Measurements from ENCODE around the gene HSPB1.
"Not testable (repeated sequence)": the region's sequence is repeated elsewhere in the genome, so short reads cannot be mapped to it uniquely, and the experiment has no call there.

Gene HSPB1

DNA sequence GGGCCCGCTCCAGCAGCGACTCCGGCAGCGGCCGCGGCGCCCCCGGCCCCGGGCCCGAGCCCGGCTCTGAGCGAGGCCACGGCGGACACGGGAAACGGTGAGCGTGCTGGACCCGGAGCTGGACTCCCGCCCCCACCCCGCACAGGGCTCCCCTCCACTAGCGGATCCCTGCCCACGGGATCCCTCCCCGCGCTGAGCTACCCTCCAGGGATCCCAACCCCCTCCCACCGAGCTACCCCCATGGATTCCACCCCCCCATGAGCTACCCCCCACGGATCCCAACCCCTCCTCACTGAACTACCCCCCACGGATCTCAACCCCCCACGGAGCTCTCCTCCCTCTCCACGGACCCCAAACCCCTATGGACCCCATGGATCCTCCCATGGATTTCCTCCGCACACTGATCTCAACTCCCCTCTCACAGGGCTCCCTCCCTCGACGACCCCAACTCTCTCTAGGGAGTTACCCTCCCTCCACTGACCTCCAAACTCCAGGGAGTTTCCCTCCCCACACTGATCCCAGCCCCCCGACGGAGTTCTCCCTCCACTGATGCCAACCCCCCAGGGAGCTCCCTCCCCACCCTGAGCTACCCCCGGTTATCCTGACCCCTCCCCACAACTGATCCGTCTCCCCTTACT, 20.6 kb upstream of the HSPB1 start:
- DNase-seq (ENCODE audit: low read depth in 2 of 2), result no peak

DNA sequence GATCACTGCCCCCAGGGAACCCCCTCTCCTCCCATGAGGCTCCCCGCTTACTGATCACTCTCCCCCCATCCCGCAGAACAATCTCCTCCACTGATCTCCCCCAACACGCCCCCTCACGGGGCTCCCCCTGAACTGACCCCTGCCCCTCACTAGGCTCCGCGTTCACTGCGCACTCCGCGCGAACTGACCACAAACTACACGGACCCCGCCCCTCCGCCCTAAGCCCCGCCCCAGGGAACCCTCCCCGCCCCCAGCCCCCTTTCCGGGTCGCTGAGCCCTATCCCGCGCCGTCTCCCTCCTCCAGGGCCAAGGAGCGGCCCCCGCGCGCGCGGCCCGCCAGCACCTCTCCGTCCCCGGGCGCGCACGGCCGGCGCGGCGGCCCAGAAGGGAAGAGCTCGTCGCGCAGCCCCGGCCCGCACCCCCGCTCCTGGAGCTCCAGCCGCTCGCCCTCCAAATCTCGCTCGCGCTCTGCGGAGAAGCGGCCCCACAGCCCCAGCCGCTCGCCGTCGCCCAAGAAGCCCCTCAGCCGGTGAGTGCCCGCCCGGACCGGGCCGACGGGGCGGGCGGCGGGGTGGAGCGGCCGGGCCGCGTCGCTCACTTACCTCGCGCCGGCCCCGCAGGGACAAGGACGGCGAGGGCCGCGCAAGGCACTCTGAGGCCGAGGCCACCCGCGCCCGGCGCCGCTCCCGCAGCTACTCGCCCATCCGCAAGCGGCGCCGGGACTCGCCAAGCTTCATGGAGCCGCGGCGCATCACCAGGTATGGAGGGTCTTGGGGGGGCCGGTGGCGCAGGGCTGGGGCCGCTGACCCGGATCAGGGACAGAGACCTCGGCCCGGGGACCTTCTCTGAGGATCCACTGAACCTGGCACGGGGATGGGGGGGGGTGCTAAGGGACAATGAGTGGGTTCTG, 19.9 kb upstream of the HSPB1 start:
- DNase-seq (ENCODE audit: low read depth in 2 of 2), result no peak

- no peak for DNase-seq (ENCODE audit: low read depth in 2 of 2)
Measured at GRCh38 chr7:76283254-76284159, 19.0 kb upstream of the HSPB1 start.

DNA sequence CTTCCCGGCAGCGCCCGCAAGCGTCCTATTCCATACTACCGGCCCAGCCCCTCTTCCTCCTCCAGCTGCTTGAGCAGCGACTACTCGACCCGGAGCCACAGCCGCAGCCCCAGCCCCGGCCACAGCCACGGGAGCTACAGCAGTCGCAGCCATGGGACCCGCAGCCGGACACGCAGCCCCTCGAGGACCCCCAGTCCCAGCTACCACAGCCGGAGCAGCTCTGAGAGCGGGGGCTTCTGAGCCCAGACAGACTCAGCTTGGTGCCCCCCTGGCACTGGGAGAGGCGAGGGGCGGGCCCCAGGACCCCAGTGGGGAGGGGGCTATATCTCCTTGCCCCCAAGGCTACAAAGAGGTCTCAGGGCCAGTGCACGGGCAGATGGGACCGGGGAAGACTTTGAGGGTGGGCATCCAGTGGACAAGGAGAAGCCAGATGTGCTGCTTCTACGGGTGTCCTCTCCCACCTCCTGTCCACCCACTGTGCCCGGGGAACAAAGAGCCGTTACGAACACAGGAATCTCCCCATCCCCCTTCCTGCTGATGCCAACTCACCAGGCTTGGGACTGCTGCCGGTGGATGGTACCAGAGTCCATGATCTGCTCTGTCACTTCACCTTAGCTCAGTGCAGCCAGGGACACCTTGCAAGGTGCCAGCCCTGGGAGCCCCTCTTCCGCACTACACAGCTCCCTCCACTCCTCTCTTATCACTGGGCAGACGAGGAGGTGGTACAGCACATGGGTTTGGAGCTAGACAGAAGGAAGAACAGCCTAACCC, 16.7 kb upstream of the HSPB1 start:
- DNase-seq (ENCODE audit: low read depth in 2 of 2), result no peak

DNA sequence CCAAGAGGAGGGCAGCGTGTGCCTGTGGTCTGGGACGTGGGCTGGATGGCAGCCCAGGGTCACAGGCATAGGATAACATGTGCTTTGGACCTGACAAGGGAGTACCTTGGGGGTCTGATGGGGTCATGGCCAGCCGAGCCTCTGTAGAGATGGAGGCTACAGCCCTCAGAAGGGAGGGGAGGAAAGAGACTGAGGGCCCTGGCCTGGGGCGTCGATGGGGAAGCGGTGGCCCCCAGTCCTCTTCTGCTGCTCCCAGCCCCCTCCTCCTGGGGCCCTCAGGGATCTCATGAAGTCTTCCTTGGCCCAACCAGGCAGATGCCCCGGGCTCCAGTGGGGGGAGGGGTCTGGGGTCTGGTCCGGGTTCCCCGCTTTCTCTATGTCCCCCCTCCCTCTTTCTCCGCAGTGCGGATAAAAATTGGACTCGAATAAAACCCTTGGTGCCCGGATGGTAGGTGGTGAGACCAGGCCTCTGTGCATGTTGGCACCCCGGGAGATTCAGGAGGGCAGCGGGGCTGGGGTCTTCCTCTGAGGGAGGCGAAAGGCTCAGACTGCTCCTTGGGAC, 15.6 kb upstream of the HSPB1 start:
- DNase-seq (ENCODE audit: low read depth in 2 of 2), result no peak

GRCh38 chr7:76290847-76291350, 11.6 kb upstream of the HSPB1 start:
- DNase-seq (ENCODE audit: low read depth in 2 of 2), result not testable (repeated sequence)

DNA sequence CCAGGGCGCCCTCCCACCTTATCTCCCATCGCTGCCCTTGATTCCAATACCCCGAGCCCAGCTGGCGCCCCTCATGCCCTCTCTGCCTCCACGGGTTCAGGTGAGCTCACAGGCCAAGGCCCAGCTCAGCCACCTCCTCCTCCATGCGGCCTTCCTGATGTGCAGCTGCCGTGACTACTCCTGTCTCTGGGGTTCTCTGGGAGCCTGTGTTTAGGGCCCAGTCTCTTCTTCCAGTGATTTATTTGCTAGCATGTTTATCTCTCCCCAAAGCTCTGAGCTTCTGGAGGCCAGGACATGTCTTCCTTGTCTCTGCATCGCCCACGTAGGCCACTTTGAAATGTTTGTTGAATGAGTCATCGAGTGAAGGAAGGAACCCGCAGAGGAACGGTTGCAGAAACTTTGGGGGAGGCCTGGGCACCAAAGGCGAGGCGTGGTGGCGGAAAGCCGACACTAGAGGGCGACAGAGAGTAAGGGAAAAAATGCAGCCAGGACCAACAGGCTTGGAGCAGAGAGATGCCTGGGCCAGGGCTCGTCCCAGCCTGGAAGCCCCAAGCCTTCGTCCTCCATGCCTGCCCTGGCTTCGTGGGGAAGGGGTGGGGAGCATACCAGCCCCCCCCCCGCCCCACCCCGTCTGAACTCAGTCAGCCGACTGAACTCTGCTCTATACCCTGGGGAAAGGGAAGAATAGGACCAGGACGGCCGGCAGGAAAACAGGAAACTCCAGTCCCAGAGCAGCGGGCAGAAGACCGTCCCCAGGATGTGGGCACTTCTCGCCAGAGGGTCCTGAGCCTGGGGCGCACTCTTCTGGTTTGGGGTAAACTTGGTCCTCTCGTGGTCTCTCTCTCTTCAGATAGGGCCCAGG, 10.9 kb upstream of the HSPB1 start:
- DNase-seq (ENCODE audit: low read depth in 2 of 2), result peak; percentile 67 to 88

DNA sequence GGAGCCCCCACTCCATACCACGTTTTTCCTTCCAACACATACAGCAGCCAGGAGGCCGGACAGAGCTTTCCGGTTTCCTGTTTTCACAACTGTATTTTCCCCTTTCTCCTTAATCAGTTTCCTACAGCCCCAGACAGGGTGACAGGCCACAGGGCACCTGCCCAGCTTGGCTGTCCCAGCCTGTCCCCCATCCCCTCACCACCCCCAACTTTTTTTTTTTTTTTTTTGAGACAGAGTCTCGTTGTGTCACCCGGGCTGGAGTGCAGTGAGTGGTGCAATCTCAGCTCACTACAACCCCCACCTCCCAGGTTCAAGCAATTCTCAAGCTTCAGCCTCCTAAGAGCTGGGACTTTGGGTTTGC, 10.3 kb upstream of the HSPB1 start:
- no peak for DNase-seq (ENCODE audit: low read depth in 2 of 2)

- DNase-seq (ENCODE audit: low read depth in 2 of 2), result not testable (repeated sequence)
Measured at GRCh38 chr7:76292911-76293310, 9.6 kb upstream of the HSPB1 start.

- no peak for DNase-seq (ENCODE audit: low read depth in 2 of 2)
Measured at GRCh38 chr7:76293407-76293901, 9.0 kb upstream of the HSPB1 start.

- no peak for DNase-seq (ENCODE audit: low read depth in 2 of 2)
Measured at GRCh38 chr7:76294344-76295024, 8.0 kb upstream of the HSPB1 start.

DNA sequence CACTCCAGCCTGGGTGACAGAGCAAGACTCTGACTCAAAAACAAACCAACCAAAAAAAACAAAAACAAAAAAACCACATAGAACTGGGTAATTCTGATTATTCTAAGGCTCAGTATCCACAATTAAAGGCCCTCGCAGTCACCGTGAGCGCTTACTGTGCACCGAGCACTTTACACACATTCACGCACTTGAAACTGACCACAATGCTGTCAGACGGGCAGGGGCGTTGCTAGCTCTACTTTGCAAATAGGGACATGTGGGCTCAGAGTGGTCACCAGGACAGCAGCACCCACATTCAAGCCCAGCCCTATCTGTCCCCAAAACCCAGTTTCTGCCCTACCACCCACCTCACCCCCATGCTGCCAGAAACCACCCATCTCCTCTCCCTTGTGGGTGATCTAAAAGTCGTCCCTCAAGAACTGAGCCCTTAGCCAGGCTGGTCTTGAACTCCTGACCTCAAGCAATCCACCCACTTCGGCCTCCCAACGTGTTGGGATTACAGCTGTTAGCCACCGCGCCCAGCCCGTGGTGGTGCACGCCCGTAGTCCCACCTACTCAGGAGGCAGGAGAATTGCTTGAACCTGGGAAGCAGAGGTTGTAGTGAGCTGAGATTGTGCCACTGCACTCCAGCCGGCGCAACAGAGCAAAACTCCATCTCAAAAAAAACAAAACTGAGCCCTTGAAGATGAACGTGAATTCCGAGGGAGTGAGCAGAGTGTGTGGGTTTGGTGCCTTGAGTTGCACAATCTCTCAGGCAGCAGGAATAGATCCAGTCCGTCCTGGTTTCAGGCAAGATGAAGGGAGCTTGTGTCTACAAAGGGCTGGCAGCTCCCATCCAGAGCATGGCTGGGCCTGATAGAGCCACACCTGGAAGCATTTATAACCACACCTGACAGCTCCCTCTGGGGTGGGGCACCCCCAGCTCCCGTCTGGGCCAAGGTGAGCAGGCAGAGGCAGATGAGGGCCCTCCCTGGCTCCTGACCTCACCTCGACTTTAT, 5.4 kb upstream of the HSPB1 start:
- no peak for DNase-seq (ENCODE audit: low read depth in 2 of 2)

GRCh38 chr7:76300166-76300731, 2.2 kb upstream of the HSPB1 start:
- DNase-seq (ENCODE audit: low read depth in 2 of 2), result no peak

DNA sequence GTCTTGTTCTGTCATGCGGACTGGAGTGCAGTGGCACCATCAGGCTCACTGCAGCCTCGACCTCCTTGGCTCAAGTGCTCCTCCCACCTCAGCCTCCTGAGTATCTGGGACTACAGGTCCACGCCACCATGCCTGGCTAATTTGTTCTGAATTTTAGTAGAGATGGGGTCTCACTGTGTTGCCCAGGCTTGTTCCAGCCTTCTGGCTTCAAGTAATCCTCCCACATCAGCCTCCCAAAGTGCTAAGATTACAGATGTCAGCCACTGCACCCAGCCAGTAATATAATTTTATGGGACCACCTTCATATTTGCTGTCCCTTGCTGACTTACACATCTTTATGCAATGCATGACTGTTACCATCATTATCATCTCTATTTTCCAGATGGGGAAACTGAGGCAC, 1.5 kb upstream of the HSPB1 start:
- no peak for DNase-seq (ENCODE audit: low read depth in 2 of 2)

DNA sequence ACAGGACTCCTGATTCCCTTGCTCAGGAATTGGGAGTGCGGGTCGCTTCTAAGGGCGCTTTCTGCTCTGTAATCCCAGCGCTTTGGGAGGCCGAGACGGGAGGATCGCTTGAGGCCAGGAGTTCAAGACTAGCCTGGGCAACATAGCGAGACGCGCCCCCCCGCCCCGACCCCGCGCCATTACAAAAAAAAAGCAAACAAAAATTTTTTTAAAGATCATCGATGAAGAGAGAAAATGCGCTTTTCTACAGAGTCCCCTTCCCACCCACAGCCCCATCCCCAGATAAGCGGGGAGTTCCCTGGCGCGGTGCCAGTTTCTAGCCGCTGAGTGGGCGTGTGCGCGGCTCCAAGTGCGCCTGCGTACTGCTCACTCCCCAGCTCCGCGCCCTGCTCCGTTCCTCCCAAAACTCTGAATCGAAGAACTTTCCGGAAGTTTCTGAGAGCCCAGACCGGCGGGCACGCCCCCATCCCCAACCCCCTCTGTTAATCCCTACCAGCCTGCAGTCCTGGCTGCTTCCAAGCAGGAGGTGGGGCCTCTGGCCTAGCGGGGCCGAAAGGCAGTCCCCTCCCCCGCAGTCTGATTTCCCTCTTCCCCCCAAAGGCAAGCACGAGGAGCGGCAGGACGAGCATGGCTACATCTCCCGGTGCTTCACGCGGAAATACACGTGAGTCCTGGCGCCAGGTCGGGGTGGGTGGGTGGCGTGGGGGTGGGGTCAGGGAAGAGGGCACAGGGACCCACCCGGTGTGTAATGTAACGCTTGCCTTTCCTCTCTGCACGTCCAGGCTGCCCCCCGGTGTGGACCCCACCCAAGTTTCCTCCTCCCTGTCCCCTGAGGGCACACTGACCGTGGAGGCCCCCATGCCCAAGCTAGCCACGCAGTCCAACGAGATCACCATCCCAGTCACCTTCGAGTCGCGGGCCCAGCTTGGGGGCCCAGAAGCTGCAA, 1.0 kb downstream of the HSPB1 start:
- DNase-seq (ENCODE audit: low read depth in 2 of 2), result peak; percentile 58 to 70

GRCh38 chr7:76304888-76305375, 2.5 kb downstream of the HSPB1 start:
- DNase-seq (ENCODE audit: low read depth in 2 of 2), result no peak

Measured in stimulated activated CD8-positive, alpha-beta memory T cell treated with anti-CD3 and anti-CD28 coated beads, Interleukin-2, amount 100 ng/mL, for 48 hours (primary cell).